Measurements from ENCODE around the gene SYTL4. TPM values are rescaled to one million over a fixed set of nuclear protein-coding genes. Genes with fewer than 3 reads are reported as not detected.

The SYTL4 gene
- total and polyA plus RNA-seq, 2 experiments from 2014 or later = 0.28 TPM; not detected in 1

- DNase-seq (ENCODE audit: low spot score) (peak; percentile 76), ATAC-seq (peak; percentile 31; the same call in 2 of the 3 replicates)
- no peak overlapping the region for H3K27ac Mint-ChIP-seq
- no peak overlapping the region for H3K4me3 ChIP-seq
- no peak overlapping the region for H3K4me2 ChIP-seq
- H3K4me3 Mint-ChIP-seq = no peak overlapping the region
- H3K4me1 ChIP-seq (ENCODE audit: insufficient read depth) = no peaks in the 10 kb centered on the region
- no peak for TF ChIP-seq POLR2AphosphoS5 (IDR thresholded peaks at IDR 0.05; ENCODE audit: low read depth)
- TF ChIP-seq, protein P1, sequence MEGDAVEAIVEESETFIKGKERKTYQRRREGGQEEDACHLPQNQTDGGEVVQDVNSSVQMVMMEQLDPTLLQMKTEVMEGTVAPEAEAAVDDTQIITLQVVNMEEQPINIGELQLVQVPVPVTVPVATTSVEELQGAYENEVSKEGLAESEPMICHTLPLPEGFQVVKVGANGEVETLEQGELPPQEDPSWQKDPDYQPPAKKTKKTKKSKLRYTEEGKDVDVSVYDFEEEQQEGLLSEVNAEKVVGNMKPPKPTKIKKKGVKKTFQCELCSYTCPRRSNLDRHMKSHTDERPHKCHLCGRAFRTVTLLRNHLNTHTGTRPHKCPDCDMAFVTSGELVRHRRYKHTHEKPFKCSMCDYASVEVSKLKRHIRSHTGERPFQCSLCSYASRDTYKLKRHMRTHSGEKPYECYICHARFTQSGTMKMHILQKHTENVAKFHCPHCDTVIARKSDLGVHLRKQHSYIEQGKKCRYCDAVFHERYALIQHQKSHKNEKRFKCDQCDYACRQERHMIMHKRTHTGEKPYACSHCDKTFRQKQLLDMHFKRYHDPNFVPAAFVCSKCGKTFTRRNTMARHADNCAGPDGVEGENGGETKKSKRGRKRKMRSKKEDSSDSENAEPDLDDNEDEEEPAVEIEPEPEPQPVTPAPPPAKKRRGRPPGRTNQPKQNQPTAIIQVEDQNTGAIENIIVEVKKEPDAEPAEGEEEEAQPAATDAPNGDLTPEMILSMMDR (conservative IDR thresholded peaks at IDR 0.05; ENCODE audit: low read depth in 2 of 2) = peak; percentile 87 to 98
- no peak for TF ChIP-seq EZH2phosphoT487 (IDR thresholded peaks at IDR 0.05; ENCODE audit: unreplicated experiment)
- no peak for TF ChIP-seq ETS1 (IDR thresholded peaks at IDR 0.05)
- no peaks in the 10 kb centered on the region for H3K4me1 Mint-ChIP-seq
- H3K36me3 ChIP-seq (ENCODE audit: insufficient read depth) = no peaks in the 10 kb centered on the region
- H3K27me3 ChIP-seq (ENCODE audit: insufficient read depth) = no peaks in the 10 kb centered on the region
- H2AFZ ChIP-seq = no peak overlapping the region
- no peak overlapping the region for H3K27ac ChIP-seq (ENCODE audit: low read depth)
- no peaks in the 10 kb centered on the region for H4K20me1 ChIP-seq (replicated peaks; ENCODE audit: insufficient read depth)
- peaks cover 7% of the 10 kb centered on the region for H3K27me3 Mint-ChIP-seq (ENCODE audit: insufficient read depth, low read depth, poor library complexity)
- no peaks in the 10 kb centered on the region for H3K79me2 ChIP-seq (replicated peaks; ENCODE audit: insufficient read depth)
- no peaks in the 10 kb centered on the region; the same call in 2 of the 3 replicates for H3K9me3 Mint-ChIP-seq
- no peaks in the 10 kb centered on the region for H3K9me2 ChIP-seq (ENCODE audit: insufficient read depth)
- no peaks in the 10 kb centered on the region for H3F3A ChIP-seq (replicated peaks; ENCODE audit: low read depth)
- H3K36me3 Mint-ChIP-seq (ENCODE audit: low read depth) = no peaks in the 10 kb centered on the region
Observed at GRCh38 chrX:100768679-100769338, 36.9 kb upstream of the SYTL4 start.

DNA sequence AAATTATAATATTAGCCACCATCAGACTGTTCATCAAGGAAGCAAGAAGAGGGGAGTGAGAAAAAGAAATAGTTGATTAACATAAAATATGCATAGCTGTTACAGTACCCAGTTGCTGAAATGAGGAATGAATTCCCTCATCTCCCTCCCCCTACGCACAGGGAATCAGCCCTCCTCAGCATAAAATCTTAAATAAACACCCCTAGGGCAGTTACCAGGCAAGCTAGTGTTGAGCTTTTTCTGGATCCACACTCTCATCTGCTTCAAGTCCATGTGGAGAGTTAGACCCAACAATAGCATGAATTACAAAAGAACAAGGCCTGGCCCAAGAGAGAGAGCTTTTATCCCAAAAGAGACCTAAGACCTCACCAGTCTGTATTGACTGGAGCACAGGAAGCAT is 19.0 kb upstream of the SYTL4 start:
- Histone ChIP-seq H2AFZ (no peak overlapping the region), H3K4me3 (no peak overlapping the region), H3K36me3 (ENCODE audit: insufficient read depth) (no peaks in the 10 kb centered on the region), H3K27me3 (ENCODE audit: insufficient read depth) (no peaks in the 10 kb centered on the region), H3K4me1 (ENCODE audit: insufficient read depth) (0 out of 2 replicates have a peak, but pooled peaks cover 4% of the 10 kb centered on the region), H3K27ac (ENCODE audit: low read depth) (no peak overlapping the region), H3K4me2 (no peak overlapping the region), H3K79me2 (replicated peaks; ENCODE audit: insufficient read depth) (no peaks in the 10 kb centered on the region), H3F3A (replicated peaks; ENCODE audit: low read depth) (no peaks in the 10 kb centered on the region), H4K20me1 (replicated peaks; ENCODE audit: insufficient read depth) (no peaks in the 10 kb centered on the region), H3K9me2 (ENCODE audit: insufficient read depth) (no peaks in the 10 kb centered on the region)
- ATAC-seq = no peak
- no peaks in the 10 kb centered on the region for H3K36me3 Mint-ChIP-seq (ENCODE audit: low read depth)
- no peak overlapping the region for H3K4me3 Mint-ChIP-seq
- peaks cover 2% of the 10 kb centered on the region for H3K27me3 Mint-ChIP-seq (ENCODE audit: insufficient read depth, low read depth, poor library complexity)
- no peaks in the 10 kb centered on the region for H3K9me3 Mint-ChIP-seq
- DNase-seq (ENCODE audit: low spot score) = no peak
- H3K4me1 Mint-ChIP-seq = peaks cover 4% of the 10 kb centered on the region; the same call in 2 of the 3 replicates
- H3K27ac Mint-ChIP-seq = no peak overlapping the region
- no peak for TF ChIP-seq EZH2 (IDR thresholded peaks at IDR 0.05; ENCODE audit: low read depth, unreplicated experiment)
- TF ChIP-seq ETS1 (IDR thresholded peaks at IDR 0.05) = no peak
- no peak for TF ChIP-seq CREB1 (CRISPR knock-in tag; IDR thresholded peaks at IDR 0.05; ENCODE audit: low read depth)
- TF ChIP-seq ZNF114 (CRISPR knock-in tag; IDR thresholded peaks at IDR 0.05) = no peak
- TF ChIP-seq, protein P1 (conservative IDR thresholded peaks at IDR 0.05; ENCODE audit: low read depth in 2 of 2) = no peak
- TF ChIP-seq, protein P2, sequence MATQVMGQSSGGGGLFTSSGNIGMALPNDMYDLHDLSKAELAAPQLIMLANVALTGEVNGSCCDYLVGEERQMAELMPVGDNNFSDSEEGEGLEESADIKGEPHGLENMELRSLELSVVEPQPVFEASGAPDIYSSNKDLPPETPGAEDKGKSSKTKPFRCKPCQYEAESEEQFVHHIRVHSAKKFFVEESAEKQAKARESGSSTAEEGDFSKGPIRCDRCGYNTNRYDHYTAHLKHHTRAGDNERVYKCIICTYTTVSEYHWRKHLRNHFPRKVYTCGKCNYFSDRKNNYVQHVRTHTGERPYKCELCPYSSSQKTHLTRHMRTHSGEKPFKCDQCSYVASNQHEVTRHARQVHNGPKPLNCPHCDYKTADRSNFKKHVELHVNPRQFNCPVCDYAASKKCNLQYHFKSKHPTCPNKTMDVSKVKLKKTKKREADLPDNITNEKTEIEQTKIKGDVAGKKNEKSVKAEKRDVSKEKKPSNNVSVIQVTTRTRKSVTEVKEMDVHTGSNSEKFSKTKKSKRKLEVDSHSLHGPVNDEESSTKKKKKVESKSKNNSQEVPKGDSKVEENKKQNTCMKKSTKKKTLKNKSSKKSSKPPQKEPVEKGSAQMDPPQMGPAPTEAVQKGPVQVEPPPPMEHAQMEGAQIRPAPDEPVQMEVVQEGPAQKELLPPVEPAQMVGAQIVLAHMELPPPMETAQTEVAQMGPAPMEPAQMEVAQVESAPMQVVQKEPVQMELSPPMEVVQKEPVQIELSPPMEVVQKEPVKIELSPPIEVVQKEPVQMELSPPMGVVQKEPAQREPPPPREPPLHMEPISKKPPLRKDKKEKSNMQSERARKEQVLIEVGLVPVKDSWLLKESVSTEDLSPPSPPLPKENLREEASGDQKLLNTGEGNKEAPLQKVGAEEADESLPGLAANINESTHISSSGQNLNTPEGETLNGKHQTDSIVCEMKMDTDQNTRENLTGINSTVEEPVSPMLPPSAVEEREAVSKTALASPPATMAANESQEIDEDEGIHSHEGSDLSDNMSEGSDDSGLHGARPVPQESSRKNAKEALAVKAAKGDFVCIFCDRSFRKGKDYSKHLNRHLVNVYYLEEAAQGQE (IDR thresholded peaks at IDR 0.05; ENCODE audit: unreplicated experiment) = no peak
